ENCODE results near the gene PSMA6.

Gene PSMA6

GRCh38 chr14:35245051-35245450 lies 47.1 kb upstream of the PSMA6 start:
- Histone ChIP-seq H3K4me1 (ENCODE audit: control insufficient read depth, insufficient read depth, low read length) (peaks cover 5% of the 10 kb centered on the region; the same call in 1 of the 2 replicates), H3K9me3 (ENCODE audit: control insufficient read depth, insufficient read depth, low read depth, low read length) (no peaks in the 10 kb centered on the region), H3K27ac (ENCODE audit: extremely low read depth, low read depth, low read length) (no peak overlapping the region), H3K36me3 (ENCODE audit: control insufficient read depth in 2 of 2, insufficient read depth in 1 of 2, low read length in 2 of 2) (no peaks in the 10 kb centered on the region), H3K4me3 (ENCODE audit: low read depth, low read length) (no peak overlapping the region)
- ChIA-PET CTCF (interaction anchor here (0.6 kb wide), 1 partner anchor 452 kb away, joined by 4 read pairs; no protein-coding TSS in a partner anchor), POLR2A (no interaction called here)
- TF ChIP-seq PRDM2 (tag by site-specific recombination; IDR thresholded peaks at IDR 0.05; ENCODE audit: borderline replicate concordance) (no peak), ZNF623 (tag by site-specific recombination; IDR thresholded peaks at IDR 0.05) (no peak), KLF8 (tag by site-specific recombination; IDR thresholded peaks at IDR 0.05) (no peak), HOXC10 (CRISPR knock-in tag; IDR thresholded peaks at IDR 0.05) (no peak), ZNF776 (tag by site-specific recombination; IDR thresholded peaks at IDR 0.05; ENCODE audit: borderline replicate concordance) (no peak), ELK4 (IDR thresholded peaks at IDR 0.05; ENCODE audit: borderline replicate concordance, low read depth, low read length) (no peak), PRDM6 (tag by site-specific recombination; IDR thresholded peaks at IDR 0.05) (no peak), ZNF157 (tag by site-specific recombination; IDR thresholded peaks at IDR 0.05) (no peak), ZNF335 (tag by site-specific recombination; conservative IDR thresholded peaks at IDR 0.05) (no peak), ZSCAN4 (tag by site-specific recombination; IDR thresholded peaks at IDR 0.05) (no peak), REPIN1 (tag by site-specific recombination; IDR thresholded peaks at IDR 0.05; ENCODE audit: low read depth) (no peak), ZNF692 (tag by site-specific recombination; IDR thresholded peaks at IDR 0.05) (no peak), PBX3 (CRISPR knock-in tag; IDR thresholded peaks at IDR 0.05) (no peak), ZNF654 (tag by site-specific recombination; IDR thresholded peaks at IDR 0.05; ENCODE audit: low read depth) (no peak), ZBTB20 (tag by site-specific recombination; IDR thresholded peaks at IDR 0.05) (no peak), ZNF621 (tag by site-specific recombination; IDR thresholded peaks at IDR 0.05) (no peak)
